ENCODE measurements around the gene CCDC51. TPM values are rescaled to one million over a fixed set of nuclear protein-coding genes. Genes with fewer than 3 reads are reported as not detected.
A peak's percentile ranks its signal among the peaks of the same experiment; 100 is the strongest.

CCDC51 gene
- total RNA-seq, 1 experiment from 2014 or later, result 49.6 TPM

DNA sequence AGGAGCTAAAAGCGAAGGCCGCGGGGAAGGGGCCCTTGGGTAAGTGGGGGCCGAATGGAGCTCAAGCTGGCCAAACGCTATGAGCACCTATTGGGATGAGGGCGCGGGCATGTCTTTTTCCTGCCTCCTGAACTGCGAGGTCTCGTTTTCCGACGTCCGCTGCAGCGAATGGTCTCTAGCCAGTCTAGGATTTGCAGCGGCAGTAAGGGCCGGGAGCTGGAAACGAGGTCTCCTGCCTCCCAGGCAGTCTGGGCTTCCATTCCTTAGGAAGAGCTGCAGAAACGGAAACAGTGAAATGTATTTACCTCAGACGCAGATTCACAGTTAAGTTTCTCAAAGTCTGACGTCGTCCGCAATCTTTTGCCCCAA lies 655 bp upstream of the CCDC51 start:
- in situ Hi-C loops (cut with HindIII; ENCODE audit: low pct_unique_long_range_greater_than_20kb, low sequenced_read_pairs), result no loop called here
- no peak for DNase-seq (ENCODE audit: low read depth)

DNA sequence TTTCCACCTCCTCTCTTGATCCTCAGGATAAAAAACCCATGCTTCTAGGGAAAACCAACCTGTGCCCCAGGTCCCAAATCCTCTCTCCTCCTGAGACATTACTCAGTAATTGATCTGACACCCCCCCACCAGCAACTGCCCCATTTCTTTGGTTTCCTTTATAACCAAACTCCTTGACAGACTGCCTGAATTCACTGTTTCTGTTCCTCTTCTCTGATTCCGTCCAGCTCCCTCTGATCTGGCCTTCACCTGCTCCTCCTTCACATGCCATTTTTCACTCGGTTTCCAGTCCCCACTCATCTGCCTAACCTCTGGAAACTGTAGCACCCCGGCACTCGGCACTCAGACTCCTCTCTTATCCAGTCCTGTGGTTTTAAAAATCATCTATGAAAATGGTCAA lies 2.1 kb downstream of the CCDC51 start:
- in situ Hi-C loops (cut with HindIII; ENCODE audit: low pct_unique_long_range_greater_than_20kb, low sequenced_read_pairs), result no loop called here
- no peak for DNase-seq (ENCODE audit: low read depth)

DNA sequence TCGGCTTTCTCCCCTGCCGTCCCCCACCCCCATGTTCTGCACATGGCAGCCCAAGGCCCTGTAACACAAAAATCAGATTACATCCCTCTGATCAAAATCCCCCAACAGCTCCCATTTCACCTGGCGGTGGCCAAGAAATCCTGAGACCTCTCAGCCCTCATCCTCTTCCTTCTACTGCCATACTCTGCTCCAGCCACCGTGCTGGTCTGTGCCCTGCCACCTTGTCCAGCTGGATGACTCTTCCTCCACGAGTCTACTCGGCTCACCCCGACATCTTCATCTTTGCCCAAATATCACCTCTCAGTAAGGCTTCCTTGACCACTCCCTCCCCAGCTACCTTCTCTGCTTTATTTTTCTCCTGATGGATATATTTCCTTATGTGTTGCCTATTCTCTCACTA lies 3.1 kb downstream of the CCDC51 start:
- DNase-seq (ENCODE audit: low read depth), result no peak
- in situ Hi-C loops (cut with HindIII; ENCODE audit: low pct_unique_long_range_greater_than_20kb, low sequenced_read_pairs), result no loop called here

DNA sequence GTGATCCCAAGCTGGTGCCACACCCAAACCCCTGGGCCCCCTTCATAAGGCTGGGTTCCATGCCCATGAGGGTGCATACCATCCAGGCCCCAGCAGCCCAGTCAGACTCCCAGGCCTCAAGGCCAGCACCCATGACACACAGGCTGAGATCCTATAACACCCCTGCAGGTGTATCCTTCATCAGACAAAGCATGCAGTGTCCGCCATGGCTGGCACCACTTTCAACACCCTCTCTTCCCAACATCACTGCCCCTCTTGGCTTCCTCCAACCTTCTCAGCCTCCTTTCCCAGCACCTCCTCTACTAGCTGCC lies 3.5 kb downstream of the CCDC51 start:
- DNase-seq (ENCODE audit: low read depth), result no peak
- in situ Hi-C loops (cut with HindIII; ENCODE audit: low pct_unique_long_range_greater_than_20kb, low sequenced_read_pairs), result no loop called here

DNA sequence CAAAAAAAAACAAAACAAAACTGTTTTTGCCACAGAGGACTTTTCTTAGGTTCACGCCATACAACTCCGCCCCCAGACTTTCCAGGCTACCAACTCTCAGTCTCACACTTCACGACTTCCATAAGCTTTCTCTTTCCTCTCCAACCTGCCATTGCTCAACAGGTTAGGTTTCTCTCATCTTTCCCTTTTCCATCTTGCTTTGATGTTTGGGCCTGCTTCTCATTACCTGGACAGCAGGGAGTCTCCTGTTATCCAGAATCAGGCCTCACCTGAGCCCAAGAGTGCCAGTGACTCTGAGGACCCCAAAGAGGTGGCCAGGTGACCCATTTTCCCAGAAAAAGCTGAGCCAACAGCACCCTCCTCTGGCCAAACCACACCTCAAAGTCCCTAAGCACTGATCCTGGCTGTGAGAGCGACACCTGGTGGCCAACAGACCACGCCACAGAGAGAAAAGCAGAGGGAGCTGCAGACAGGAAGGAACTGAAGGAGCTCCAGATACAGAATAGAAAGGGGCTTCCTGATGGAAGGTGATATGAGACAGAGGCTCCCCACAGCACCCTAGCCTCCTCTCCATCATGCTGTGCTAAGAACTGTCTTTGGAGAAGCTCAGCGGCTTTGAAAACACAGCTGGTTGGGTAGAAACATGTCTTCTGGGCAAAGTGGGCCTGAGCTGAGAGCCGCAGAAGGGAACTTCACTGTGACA lies 4.0 kb downstream of the CCDC51 start:
- in situ Hi-C loops (cut with HindIII; ENCODE audit: low pct_unique_long_range_greater_than_20kb, low sequenced_read_pairs), result no loop called here
- peak; percentile 72 for DNase-seq (ENCODE audit: low read depth)

DNA sequence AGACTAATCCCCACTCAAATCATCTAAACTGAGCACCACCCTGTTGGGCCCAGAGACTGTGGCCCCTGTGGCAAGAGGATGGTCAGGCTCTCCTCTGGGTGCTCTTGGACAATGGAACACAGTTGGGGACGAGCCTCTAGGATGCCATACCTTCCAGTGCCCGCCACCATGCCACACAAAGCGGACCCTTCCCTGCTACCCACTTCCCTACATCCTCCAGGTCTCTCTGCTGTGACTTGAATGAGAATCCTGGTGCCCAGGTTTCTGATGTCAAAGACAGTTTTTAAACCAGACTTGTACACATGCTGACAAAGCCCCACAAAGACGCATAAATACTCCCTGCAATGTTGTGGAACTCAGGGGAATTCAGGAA lies 4.7 kb downstream of the CCDC51 start:
- in situ Hi-C loops (cut with HindIII; ENCODE audit: low pct_unique_long_range_greater_than_20kb, low sequenced_read_pairs), result no loop called here
- DNase-seq (ENCODE audit: low read depth), result no peak

DNA sequence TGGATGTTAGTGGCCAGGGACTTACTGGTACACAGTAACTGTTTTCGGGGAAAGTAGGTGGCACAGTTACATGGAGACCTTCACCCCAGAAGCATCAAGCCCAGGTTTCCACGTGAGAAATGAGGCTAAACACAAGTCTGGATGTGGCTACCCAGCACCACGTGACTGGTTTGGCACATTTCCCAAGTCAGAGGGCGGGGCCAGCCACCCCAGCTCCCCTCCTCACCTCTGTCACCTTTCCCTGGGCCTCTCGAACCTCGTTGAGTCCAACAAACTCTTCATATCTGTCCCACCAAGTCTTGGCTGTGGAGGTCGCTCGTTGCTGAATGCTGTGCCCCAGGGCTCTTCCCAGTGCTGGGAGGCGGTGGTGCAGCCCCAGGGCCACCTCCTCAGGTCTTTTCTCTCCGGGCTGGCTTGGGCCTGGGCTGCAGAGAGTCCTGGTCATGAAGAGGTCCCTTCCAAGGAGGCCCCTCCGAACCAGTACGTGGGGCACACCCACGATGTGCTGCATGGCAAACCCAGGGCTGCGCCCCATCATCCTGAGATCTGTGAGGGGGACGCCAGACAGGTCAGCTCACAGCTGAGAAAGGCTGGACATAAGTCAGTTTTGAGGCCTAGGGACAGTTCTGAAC lies 5.2 kb downstream of the CCDC51 start:
- in situ Hi-C loops (cut with HindIII; ENCODE audit: low pct_unique_long_range_greater_than_20kb, low sequenced_read_pairs), result no loop called here
- no peak for DNase-seq (ENCODE audit: low read depth)

DNA sequence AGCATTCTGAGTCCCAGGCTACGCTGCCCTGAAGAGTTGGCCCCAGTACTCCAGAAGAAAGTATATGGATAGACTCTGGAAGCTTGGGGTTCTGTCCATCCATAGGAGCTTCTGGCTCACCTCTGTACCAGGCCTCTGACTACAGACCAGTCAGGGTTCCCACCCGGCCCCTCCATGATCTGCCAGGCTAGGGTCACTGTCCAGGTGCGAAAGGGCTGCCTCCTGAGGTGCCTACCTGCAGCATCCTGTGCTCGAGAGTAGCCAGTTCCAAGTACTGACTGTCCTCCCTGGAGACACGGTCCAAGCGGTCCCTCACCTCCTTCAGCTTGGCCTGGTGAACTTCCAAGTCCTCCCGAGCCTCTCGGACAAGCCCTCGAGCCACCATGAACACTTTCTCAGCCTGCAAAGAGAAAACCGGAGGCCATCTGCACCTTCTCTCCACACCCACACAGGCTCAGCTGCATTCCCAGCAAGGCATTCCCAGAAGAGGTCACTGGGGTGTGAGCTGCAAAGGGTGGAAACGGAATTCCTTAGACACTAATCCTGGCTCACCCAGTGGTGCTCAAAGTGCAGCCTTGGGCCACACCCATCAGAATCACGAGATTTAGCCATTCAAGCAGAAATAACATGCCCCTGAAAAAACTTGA lies 6.3 kb downstream of the CCDC51 start:
- DNase-seq (ENCODE audit: low read depth), result peak; percentile 72
- in situ Hi-C loops (cut with HindIII; ENCODE audit: low pct_unique_long_range_greater_than_20kb, low sequenced_read_pairs), result no loop called here

DNA sequence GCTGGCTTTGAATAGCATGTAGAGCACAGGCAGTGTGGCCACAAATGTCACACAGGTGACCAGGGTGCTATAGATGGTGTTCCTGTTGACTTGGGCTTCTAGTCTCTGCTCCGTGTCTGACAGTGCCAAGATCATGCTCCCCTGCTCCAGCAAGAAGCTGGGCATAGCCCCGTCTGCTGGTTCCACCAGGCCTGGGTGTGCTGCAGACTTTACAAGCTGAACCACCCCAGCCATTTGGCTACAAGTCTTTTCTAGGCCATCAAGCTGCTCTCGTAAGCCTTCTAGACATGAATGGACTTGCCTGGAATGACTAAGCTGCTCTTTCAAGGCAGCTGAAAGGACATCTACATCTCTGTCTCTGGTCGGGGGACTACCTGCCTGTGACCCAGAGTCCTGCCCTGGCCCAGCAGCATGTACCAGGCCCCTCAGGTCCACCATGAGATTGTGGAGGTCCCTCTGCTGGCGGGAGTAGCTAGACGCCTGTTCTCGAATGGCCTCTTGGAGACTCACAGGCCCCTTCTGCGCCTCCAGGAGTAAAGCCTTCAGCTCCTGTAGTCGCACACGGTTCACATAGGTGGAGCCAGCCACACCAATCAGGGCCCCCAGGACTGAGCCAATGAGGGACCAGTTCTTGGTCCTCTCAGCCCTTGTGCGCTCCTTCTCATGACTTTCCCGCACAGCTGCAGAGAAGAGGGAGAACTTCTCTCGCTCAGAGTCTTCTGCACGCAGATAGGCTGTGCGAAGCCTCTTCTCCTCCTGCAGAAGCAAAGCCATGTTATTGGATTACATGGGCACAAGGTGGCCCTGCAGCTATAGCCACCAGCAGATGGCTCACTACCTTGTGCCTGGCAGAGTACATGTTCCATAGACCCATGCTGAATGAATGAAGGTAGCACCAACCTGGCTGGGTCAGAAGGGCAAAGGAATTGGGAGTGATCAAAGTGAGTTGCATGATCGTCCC lies 7.2 kb downstream of the CCDC51 start:
- DNase-seq (ENCODE audit: low read depth), result peak; percentile 30
- in situ Hi-C loops (cut with HindIII; ENCODE audit: low pct_unique_long_range_greater_than_20kb, low sequenced_read_pairs), result no loop called here

DNA sequence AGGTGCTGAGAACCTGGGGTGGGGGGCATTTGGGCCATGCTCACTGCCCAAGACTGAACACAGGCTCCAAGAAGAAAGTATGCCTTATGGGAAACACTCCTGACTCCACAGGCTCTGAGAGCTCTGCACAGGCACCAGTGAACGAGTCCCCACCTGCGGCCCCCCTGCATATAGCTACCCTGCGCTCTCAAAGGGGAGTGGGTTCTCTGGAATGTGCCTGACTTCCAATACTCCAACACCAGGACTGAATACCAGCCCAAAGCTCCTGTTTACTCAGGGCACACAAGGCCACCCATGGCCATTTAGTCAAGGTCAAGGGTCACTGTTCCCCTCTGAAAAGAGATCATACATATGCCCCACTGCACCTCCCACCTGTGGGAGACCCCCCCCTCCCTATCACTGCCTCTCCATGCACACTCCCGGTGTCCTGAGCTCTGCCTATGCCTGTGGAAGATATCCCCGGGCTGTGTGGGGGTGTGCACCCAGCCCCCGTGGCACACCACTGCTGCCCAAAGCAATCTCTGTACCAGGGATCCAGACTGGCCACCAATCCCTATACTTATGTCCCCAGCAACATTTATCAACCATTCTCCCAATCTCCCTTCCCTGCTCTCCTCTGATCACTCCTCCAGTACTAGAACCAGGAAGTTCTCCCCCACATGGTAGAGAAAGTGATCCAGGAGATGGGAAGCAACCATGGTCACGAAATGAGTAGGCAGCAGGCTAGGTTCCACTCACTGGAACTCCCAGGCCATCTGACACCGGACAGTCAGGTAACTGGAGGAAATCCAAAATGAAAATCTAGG lies 8.5 kb downstream of the CCDC51 start:
- in situ Hi-C loops (cut with HindIII; ENCODE audit: low pct_unique_long_range_greater_than_20kb, low sequenced_read_pairs), result no loop called here
- DNase-seq (ENCODE audit: low read depth), result no peak

DNA sequence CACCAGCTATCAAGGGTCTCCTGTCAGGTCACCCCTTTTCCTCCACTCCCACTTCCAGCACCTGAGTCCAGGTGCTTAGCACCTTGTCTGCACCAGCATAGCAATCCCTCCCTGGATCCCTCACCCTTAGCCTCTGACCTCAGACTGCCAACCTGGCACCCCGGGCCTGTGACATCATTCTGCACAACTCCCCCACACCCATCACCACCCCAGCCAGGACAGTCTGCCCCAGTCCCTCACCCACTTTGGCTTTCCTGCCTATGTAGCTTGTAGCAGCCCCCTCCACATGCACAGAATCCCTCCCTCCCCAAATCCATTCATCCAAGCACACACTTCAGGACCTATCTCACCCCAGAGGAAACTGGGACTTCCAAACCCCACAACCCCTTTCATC lies 9.2 kb downstream of the CCDC51 start:
- DNase-seq (ENCODE audit: low read depth), result no peak
- in situ Hi-C loops (cut with HindIII; ENCODE audit: low pct_unique_long_range_greater_than_20kb, low sequenced_read_pairs), result no loop called here

DNA sequence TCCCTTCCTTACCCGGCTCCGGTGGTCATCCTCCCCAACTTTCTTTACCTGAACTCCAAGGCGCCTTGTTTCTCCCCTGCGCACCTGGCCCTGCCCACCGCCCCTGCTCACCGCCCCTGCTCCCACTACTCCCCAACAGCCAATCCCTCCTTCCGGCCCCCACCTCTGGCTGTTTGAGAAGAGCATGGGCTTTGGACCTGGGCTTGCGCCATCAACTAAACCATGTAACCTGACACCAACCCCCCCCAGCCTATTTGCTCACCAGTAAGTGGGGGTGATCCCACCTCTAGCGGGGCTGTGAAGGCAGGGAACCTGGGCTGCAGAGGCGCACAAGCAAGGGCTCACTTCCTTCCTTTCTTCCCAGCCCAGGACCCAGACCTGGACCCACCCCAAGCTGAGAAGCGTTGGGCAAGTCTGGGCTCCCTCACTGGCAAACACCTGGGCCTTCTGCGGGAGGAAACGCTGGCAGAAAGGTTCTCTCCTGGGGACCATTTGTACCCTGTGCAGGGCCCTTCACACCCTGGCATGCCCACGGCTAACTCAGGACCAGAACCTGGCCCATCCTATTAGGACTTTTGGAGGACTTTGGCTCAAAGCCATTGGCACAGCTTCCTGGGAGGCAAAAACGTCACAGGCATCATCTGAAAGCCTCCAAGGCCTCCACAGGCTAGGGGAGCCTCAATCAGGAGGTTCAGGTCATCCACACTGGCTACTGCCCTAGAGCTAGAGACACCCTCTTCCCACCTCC lies 9.8 kb downstream of the CCDC51 start, which contains the start of gene PLXNB1:
TSS of gene PLXNB1 (minus strand) at position 127 of the 748 bp plus-strand sequence. CDS start 5,475 bp downstream, outside the sequence.
- no peak for DNase-seq (ENCODE audit: low read depth)
- in situ Hi-C loops (cut with HindIII; ENCODE audit: low pct_unique_long_range_greater_than_20kb, low sequenced_read_pairs), result no loop called here

DNA sequence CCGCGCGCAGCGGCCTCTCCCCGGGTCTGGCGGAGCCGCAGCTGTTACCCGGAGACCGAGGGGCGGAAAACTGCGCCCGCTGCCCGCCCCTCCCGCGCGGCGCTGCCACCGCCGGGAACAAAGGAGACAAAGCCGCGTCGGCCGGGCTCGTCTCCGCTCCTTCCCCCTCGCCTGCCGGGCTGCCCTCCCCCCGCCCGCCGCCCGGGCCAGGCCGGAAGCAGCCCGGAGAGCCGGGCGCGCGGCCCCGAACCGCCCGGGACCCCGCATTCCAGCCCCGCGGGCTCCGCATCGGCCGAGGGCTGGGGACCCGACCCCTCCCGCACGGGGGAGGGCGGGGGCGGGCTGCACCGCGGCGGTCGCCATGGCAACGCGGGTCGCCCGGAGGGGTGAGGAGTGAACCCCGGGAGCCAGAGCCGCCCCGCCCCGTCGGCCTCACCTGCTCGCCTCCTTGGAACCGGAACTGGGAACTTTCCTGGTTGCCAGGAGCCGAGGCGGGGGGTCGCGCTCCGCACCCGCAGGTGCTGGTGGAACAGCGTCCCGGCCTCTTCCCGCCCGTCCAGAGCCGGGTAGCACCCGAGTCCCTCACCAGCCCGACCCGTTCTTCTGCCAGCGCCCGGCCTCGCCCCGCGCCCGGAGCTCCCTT lies 10.5 kb downstream of the CCDC51 start:
- peak; percentile 48 for DNase-seq (ENCODE audit: low read depth)
- in situ Hi-C loops (cut with HindIII; ENCODE audit: low pct_unique_long_range_greater_than_20kb, low sequenced_read_pairs), result no loop called here

DNA sequence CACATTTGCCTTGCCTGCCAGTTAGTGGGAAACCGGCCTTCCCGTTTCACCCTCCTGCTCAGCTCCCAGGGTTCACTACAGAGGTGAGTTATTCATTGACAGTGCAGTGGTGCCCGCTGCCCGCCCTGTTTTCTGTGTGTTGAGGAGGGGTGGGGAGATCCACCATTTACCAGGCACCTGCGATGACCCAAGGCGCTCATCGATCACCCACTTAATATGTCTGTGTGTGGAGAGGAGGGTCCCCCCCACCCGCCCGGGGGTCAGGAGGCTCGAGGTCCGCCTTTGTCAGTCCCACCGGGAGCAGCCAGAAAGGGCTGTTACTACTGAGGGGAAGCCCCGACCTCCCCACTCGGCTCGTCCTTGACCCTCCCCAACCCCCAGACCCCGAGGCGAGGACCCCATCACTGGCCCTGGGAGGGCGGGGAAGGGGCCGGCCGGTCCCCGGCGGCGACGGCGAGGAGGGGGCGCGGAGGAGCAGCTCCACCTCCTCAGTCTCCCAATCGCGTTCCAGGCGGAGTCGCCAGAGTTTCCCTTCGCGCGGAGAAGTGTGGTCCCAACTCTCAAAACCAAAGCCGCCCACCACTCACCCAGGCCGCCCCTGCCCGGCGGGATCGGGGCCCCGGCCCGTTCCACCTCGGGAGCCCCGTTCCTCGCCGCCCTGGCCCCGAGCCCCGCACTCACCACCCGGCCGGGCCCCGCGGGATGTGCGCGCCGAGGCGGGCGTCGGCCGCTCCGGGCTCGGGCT lies 11.2 kb downstream of the CCDC51 start:
- peak; percentile 76 for DNase-seq (ENCODE audit: low read depth)
- in situ Hi-C loops (cut with HindIII; ENCODE audit: low pct_unique_long_range_greater_than_20kb, low sequenced_read_pairs), result no loop called here

DNA sequence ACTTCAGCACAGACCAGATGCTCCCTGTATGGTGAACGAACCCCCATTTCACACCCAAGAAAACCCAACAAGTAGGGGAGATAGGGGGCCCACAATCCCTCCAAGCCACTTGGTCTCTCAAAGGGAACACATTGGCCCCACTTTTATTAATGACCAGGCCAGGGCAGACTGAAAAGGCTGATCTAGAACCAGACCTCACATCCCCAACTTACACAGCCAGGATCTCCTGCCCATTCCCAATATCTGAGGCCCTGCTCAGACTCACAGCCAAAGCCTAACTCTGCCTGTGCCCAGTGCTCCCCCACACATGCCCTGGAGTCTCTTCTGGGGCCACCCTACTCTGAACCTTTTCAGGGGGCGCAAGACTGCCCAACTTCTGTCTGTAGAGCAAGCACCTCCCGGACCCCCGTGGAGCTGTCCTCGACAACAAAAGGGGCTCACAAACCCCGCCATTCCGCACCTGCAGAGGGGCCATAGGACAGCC lies 11.8 kb downstream of the CCDC51 start:
- in situ Hi-C loops (cut with HindIII; ENCODE audit: low pct_unique_long_range_greater_than_20kb, low sequenced_read_pairs), result no loop called here

DNA sequence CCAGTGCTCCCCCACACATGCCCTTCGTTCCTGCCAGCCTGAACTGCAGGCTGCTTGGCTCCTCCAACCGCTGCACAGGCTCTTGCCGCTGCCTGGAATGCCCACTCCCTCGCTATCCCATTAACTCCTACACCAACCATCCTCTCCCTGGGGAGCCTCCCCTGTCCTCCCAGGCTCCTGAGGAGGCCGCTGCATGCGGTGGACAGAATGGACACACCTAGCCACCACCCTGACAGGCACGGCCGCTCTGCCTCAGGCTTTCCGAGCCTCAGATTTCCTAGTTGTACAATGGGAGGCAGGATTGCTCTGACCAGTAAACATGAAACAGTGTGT lies 12.3 kb downstream of the CCDC51 start:
- in situ Hi-C loops (cut with HindIII; ENCODE audit: low pct_unique_long_range_greater_than_20kb, low sequenced_read_pairs), result no loop called here
- DNase-seq (ENCODE audit: low read depth), result no peak

More for the DNA sequence above, 11.8 kb downstream of the CCDC51 start:
- DNase-seq (ENCODE audit: low read depth), result no peak
